Diencephalon (tissue), 1 donor: ENCODE data around the gene PRCD. TPM values are rescaled to one million over a fixed set of nuclear protein-coding genes. Genes with fewer than 3 reads are reported as not detected.

Source experiments
- small RNA-seq: library from RNA; depleted of rRNA; stranded (forward); fragments of <200 nt; gene quantifications from one replicate; pipeline ENCODE3, GENCODE V24; 2014
- total RNA-seq: library from RNA; depleted of rRNA; stranded (reverse); fragments of >200 nt; gene quantifications from one replicate; pipeline ENCODE4 v1.2.3, GENCODE V29; 2014

PRCD gene
- 5.3 TPM for total RNA-seq

GRCh38 chr17:76539631-76540271 lies at the start of gene PRCD:
Gene PRCD (plus strand): TSS chr17:76540044. CDS start chr17:76540142, 98 bp downstream.

GRCh38 chr17:76501018-76501826 lies 38.6 kb upstream of the PRCD start, which contains the start of gene RHBDF2:
Gene RHBDF2 (minus strand): TSS chr17:76501423. CDS start chr17:76481524, 19,899 bp downstream.

GRCh38 chr17:76537578-76538280 lies 2.1 kb upstream of the PRCD start, which contains the start of gene CYGB:
Gene CYGB (minus strand): TSS chr17:76537709. CDS start chr17:76537542, 167 bp downstream.

GRCh38 chr17:76585649-76586593 lies 46.1 kb downstream of the PRCD start, which contains the start of gene ST6GALNAC2:
Gene ST6GALNAC2 (minus strand): TSS chr17:76585860. CDS start chr17:76585808, 52 bp downstream.

Small RNA genes lying within 50 kb of the gene (small RNA-seq; reads per million reads assigned to genes)
- gene SNORD1A (not detected), gene SNORD1B (181 reads per million, percentile 97 among the genes with 10 or more reads in this experiment)

Other genes starting within 250 kb of the PRCD start
- 7.8 TPM for gene QRICH2, start 231.8 kb upstream of the PRCD start, total RNA-seq
- 68.3 TPM for gene PRPSAP1, start 186.1 kb upstream of the PRCD start, total RNA-seq
- 1.4 TPM for gene SPHK1, start 155.4 kb upstream of the PRCD start, total RNA-seq
- 49.6 TPM for gene UBE2O, start 86.9 kb upstream of the PRCD start, total RNA-seq
- not detected for gene AANAT, start 72.4 kb upstream of the PRCD start, total RNA-seq
- gene RHBDF2, start 38.6 kb upstream of the PRCD start, total RNA-seq = 3.2 TPM
- 8.3 TPM for gene CYGB, start 2.3 kb upstream of the PRCD start, total RNA-seq
- gene ST6GALNAC2, start 45.8 kb downstream of the PRCD start, total RNA-seq = 2.1 TPM
- gene ST6GALNAC1, start 103.7 kb downstream of the PRCD start, total RNA-seq = 0.69 TPM
- gene MXRA7, start 170.9 kb downstream of the PRCD start, total RNA-seq = 87.9 TPM
- 19.1 TPM for gene JMJD6, start 186.6 kb downstream of the PRCD start, total RNA-seq
- 14.8 TPM for gene METTL23, start 186.8 kb downstream of the PRCD start, total RNA-seq
- 98.0 TPM for gene SRSF2, start 197.3 kb downstream of the PRCD start, total RNA-seq
- 84.2 TPM for gene MFSD11, start 198.1 kb downstream of the PRCD start, total RNA-seq